Muscle of leg (tissue), 11 donors: ENCODE measurements around the gene USP25. TPM values are rescaled to one million over a fixed set of nuclear protein-coding genes. Genes with fewer than 3 reads are reported as not detected.
"Not testable (repeated sequence)": the region's sequence is repeated elsewhere in the genome, so short reads cannot be mapped to it uniquely, and the experiment has no call there.

Experiments used
- DNase-seq: peaks from one replicate; pipeline ENCODE4 v3.0.0; 2013
- H3K27ac ChIP-seq: one replicate; pipeline ENCODE4 v1.5.1; 2013; ENCODE audit warnings: mild to moderate bottlenecking, low read length, control low read depth
- H3K27me3 ChIP-seq: one replicate; pipeline ENCODE4 v1.6.1; 2013; ENCODE audit warnings: low read length; ENCODE audit not compliant: control insufficient read depth, insufficient read depth
- H3K36me3 ChIP-seq: one replicate; pipeline ENCODE4 v1.6.1; 2013; ENCODE audit warnings: low read length; ENCODE audit not compliant: control insufficient read depth, insufficient read depth
- H3K4me1 ChIP-seq: one replicate; pipeline ENCODE4 v1.6.1; 2013; ENCODE audit warnings: low read length; ENCODE audit not compliant: control insufficient read depth, insufficient read depth
- H3K4me3 ChIP-seq: one replicate; pipeline ENCODE4 v1.5.1; 2013; ENCODE audit warnings: low read length, control low read depth
- H3K9me3 ChIP-seq: replicated peaks from 2 replicates; pipeline ENCODE4 v1.6.1; 2013; ENCODE audit warnings: low read depth, low read length; ENCODE audit not compliant: control insufficient read depth
- WGBS: methylation state at CpG from one replicate; pipeline ENCODE4 v1.1.5; 2013; ENCODE audit warnings: missing lambda C conversion rate; ENCODE audit not compliant: insufficient coverage; 5-methylcytosine and 5-hydroxymethylcytosine counted together
- polyA plus RNA-seq, 8 donors: library from polyadenylated mRNA; unstranded; fragments of 120-200 nt; gene quantifications; one replicate each; pipeline versions ENCODE4 v1.2.1 to v1.2.3, GENCODE V29; 2013; ENCODE audit warnings: inconsistent platforms in 1 of 8, low replicate concordance in 1 of 8; ENCODE audit not compliant: insufficient read length in 8 of 8, insufficient read depth in 1 of 8
- total RNA-seq: library from RNA; stranded (reverse); fragments of 120-200 nt; gene quantifications from one replicate; pipeline ENCODE4 v1.2.4, GENCODE V29; 2013

The USP25 gene
- total and polyA plus RNA-seq, 9 donors: 25.6 to 47.3 (median 35.7) TPM

DNA sequence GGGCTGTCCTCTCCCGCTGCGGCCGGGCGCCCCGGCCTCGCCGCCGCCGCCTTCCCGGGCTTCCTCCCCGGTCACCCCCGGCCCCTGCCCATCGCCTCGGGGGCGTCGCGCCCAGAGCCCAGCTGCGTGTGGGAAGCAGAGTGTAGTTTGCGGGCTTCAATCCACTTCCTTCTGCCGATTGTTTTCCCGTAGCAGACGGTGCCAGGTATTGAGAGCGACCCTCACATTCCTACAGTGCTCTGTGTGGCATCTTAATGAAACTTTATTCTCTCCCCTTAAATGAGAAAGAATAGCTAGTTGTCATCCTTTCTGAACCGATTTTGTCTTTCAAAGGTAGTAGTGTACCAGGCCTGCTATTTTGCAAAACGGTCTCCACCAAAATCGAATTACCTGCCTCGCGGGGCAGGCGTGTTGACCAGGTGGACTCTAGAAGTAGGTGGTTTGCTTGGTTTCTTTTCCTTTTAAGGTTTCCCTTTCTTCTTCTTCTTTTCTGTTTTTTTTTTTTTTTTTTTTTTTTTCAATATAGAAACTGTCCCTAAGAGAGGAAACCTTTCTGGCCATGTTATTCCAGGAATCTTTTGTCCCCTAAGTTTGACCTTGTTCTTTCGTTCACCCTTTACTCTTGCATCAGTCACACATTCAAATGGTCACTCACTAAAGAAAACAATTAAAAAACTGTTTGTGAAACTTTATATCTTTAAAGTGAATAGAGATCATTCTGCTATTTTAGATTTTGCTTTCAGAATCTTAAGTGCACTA is 881 bp downstream of the USP25 start:
- H3K4me1 ChIP-seq: peaks cover 5% of the 10 kb centered on the region
- no peaks in the 10 kb centered on the region for H3K36me3 ChIP-seq

DNA sequence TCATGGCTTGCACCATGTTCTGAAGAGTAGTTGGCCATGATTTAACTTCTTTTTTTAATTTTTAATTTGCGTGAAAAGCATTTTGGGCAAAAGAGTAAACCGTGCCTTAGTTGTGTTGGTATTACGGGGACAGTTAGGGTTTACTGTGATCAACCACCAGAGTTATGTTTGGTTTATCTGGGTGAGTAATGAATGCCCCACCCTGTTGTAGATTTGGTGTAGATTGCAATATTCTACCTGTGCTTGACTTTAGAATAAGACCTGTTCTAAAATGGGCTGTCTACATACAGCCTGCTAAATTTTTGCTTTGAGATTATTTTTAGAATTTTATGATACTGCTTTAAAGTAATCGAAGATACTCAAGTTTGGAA is 1.4 kb downstream of the USP25 start:
- H3K36me3 ChIP-seq: no peaks in the 10 kb centered on the region
- no peaks in the 10 kb centered on the region for H3K9me3 ChIP-seq
- peak overlapping the region; percentile 82 for H3K4me3 ChIP-seq
- no peak for DNase-seq
- H3K27ac ChIP-seq: peak overlapping the region; percentile 77
- WGBS: 22% methylated on average over 4 of the region's 4 CpGs
- H3K4me1 ChIP-seq: peaks cover 5% of the 10 kb centered on the region
- H3K27me3 ChIP-seq: no peaks in the 10 kb centered on the region

More for the DNA sequence above, 881 bp downstream of the USP25 start:
- Histone ChIP-seq H3K4me3 (peak overlapping the region; percentile 82), H3K27ac (peak overlapping the region; percentile 77), H3K27me3 (no peaks in the 10 kb centered on the region), H3K9me3 (no peaks in the 10 kb centered on the region)
- DNase-seq: no peak
- WGBS: 0% methylated on average over 19 of the region's 30 CpGs

DNA sequence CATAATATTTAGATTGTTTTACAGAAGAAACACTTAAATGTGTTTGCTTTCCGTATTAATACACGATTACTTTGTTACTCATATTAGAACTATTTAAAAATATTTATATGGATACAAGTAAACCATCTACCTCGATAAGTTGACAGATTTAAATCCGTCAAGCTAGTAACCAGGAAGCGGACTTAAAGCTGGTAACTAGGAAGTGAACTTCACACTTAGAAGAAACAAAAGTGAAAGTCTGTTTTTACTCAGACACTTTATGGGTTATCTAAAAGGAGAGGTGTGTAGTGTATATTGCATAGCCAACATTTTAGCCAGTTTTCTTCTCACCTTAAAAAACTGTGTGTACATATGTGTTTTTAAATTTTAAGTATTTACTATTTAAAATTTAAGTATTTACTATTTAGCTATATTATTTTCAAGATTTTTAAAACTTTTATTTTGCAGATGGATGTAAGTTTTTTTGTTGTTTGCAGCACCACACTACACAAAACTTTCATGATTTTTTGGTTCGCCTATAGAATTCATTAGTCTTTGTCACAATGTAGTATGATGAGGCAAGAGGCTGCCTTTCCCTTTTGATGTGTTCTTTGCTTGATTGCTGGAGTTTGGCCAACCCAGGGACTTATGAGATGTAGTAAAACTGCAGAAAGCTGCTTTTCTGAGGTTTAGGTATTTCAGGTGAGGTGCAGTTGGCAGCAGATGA is 2.7 kb downstream of the USP25 start:
- WGBS: no CpG with 5 or more reads among the region's 6 CpGs
- peaks cover 5% of the 10 kb centered on the region for H3K4me1 ChIP-seq
- peak overlapping the region; percentile 82 for H3K4me3 ChIP-seq
- no peaks in the 10 kb centered on the region for H3K27me3 ChIP-seq
- H3K27ac ChIP-seq: peak overlapping the region; percentile 9
- DNase-seq: peak; percentile 63
- no peaks in the 10 kb centered on the region for H3K9me3 ChIP-seq
- no peaks in the 10 kb centered on the region for H3K36me3 ChIP-seq

DNA sequence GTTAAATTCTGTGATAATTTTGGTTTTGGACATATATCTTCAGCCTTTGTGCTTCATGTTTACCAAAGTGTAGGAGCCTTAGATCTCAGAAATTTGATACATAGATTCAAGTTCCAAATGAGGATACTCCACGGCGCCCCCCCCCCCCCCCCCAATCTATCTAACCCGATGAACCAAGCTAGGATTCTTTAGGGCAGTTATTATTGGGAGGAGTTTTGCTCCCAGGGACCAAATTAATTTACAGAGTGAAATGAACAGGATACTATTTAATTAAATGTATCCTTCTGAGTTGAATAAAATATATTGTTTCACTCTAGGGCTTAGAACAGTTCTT is 3.2 kb downstream of the USP25 start:
- Histone ChIP-seq H3K4me1 (peaks cover 5% of the 10 kb centered on the region), H3K4me3 (no peak overlapping the region), H3K27ac (peak overlapping the region; percentile 9), H3K36me3 (no peaks in the 10 kb centered on the region), H3K9me3 (no peaks in the 10 kb centered on the region), H3K27me3 (no peaks in the 10 kb centered on the region)
- no CpG with 5 or more reads among the region's 3 CpGs for WGBS
- DNase-seq: no peak

DNA sequence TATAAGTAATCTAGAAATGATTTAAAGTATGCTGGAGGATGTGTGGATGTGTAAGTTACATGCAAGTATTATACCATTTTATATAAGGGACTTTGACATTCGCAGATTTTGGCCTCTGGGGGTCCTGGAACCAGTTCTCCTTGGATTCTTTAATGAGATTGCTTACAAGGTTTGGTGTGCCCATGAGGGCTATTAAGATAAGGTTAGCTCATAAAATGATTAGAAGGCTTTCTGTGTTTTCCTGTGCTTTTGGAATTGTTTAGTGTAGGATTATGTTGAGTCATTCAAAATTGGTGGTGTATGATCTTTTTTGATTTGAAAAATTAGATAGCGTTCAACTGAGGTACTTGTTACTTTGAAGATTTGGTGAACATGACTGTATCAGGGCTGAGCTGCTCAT is 5.6 kb downstream of the USP25 start:
- DNase-seq: no peak
- no peaks in the 10 kb centered on the region for H3K36me3 ChIP-seq
- no peaks in the 10 kb centered on the region for H3K9me3 ChIP-seq
- no peaks in the 10 kb centered on the region for H3K27me3 ChIP-seq
- WGBS: no CpG with 5 or more reads among the region's 2 CpGs
- peaks cover 4% of the 10 kb centered on the region for H3K4me1 ChIP-seq
- H3K27ac ChIP-seq: no peak overlapping the region
- H3K4me3 ChIP-seq: no peak overlapping the region

DNA sequence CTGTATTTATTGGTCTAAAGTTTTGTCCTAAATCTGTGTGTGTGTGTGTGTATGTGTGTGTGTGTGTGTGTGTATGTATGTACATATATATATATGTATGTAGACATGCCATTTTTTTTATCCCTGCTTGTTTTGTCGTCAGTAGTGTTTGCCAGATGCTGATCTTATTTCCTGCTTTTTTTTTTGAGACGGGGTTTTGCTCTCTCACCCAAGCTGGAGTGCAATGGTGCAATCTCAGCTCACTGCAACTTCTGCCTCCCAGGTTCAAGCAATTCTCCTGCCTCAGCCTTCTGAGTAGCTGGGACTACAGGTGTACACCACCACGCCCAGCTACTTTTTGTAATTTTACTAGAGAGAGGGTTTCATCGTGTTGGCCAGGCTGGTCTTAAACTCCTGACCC is 6.1 kb downstream of the USP25 start:
- H3K4me1 ChIP-seq, H3K27ac ChIP-seq, H3K4me3 ChIP-seq, H3K27me3 ChIP-seq, H3K9me3 ChIP-seq, H3K36me3 ChIP-seq: not testable (repeated sequence)
- 29% methylated on average over 1 of the region's 4 CpGs for WGBS
- peak; percentile 30 for DNase-seq

DNA sequence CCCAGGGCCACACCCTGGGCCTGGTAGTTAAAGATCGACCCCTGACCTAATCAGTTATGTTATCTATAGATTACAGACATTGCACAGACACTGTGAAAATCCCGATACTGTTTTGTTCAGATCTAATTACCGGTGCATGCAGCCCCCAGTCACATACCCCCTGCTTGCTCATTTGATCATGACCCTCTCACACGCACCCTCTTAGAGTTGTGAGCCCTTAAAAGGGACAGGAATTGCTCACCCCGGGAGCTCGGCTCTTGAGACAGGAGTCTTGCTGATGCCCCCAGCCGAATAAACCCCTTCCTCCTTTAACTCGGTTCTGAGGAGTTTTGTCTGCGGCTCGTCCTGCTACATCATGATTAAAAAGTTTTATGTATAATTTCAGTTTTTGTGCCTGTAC is 9.0 kb downstream of the USP25 start:
- not testable (repeated sequence) for H3K27ac ChIP-seq, H3K9me3 ChIP-seq, H3K36me3 ChIP-seq, H3K4me1 ChIP-seq, DNase-seq, H3K4me3 ChIP-seq, H3K27me3 ChIP-seq
- no CpG with 5 or more reads among the region's 10 CpGs for WGBS

DNA sequence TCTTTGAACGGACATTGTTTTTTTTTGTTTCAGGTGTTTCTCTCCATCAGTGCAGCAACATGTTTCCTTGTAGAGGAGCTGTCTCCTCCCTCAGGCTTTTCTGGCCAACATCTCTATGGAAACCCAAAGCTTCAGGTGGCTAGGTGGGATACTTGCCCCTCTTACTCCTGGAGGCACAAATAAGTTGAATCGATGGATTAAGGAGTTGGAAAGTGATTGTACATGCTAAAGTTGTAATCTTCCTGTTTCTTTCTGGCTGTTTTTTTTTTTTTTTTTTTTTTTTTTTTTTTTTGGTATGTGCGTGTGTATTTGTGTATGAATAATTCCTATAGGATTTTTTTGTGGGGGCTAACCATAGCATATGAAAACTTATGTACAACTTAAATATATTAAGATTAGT is 10.6 kb downstream of the USP25 start:
- H3K27me3 ChIP-seq: no peaks in the 10 kb centered on the region
- DNase-seq: no peak
- WGBS: 40% methylated on average over 1 of the region's 3 CpGs
- no peak overlapping the region for H3K4me3 ChIP-seq
- no peaks in the 10 kb centered on the region for H3K9me3 ChIP-seq
- H3K4me1 ChIP-seq: peaks cover 2% of the 10 kb centered on the region
- peaks cover 4% of the 10 kb centered on the region for H3K36me3 ChIP-seq
- no peak overlapping the region for H3K27ac ChIP-seq

DNA sequence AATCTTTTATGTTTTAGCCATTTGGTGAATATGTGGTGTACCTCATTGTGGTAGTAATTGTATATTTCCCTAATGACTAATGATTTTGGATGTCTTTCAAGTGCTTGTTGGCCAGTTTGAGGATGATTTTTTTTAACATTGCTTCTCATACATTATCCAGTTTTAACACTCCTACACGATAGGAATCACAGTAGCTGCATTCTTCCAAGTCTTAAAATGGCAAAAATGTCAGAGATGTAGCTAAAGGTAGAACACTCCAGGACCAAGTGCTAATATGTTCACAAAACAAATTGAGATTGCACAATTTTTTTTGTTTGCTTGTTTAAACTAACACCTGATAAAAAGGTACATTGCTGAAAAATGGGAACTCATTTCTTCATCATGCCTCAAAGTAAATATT is 11.7 kb downstream of the USP25 start:
- Histone ChIP-seq H3K9me3 (no peaks in the 10 kb centered on the region), H3K27me3 (no peaks in the 10 kb centered on the region), H3K4me3 (no peak overlapping the region), H3K4me1 (peaks cover 2% of the 10 kb centered on the region), H3K36me3 (peaks cover 4% of the 10 kb centered on the region), H3K27ac (no peak overlapping the region)
- WGBS: no CpG with 5 or more reads among the region's 1 CpG
- DNase-seq: no peak

DNA sequence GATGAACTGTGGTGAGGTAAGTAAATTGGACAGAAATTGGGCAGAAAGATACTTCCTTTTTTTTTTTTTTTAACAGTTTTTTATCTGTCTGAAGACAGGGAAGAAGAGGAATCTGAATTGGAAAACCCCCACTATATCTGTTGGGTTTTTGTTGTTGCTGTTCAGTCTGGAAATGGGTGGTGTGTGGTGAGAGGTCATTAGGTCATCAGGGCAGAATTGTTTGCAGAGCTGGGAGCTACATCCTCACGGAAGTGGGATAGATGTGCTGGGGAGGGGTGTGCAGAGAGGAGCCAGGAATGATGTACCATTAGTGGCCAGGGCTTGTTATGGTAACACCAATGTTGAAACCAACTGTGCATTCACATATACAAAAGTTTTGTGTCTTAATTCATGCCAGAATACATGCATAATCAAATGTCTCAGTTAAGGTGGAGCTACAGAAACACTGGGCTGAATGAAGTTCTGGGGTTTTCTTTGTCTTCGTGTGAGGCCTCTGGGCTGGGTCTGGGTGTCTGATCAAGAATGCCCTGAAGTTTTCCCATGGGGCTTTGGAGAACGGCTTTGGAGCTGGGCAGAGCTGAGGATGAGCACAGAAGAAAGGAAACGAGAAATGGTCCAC is 12.4 kb downstream of the USP25 start:
- 80% methylated on average over 3 of the region's 4 CpGs for WGBS
- Histone ChIP-seq H3K27ac (no peak overlapping the region), H3K4me3 (no peak overlapping the region), H3K36me3 (peaks cover 4% of the 10 kb centered on the region), H3K27me3 (no peaks in the 10 kb centered on the region), H3K4me1 (peaks cover 2% of the 10 kb centered on the region), H3K9me3 (no peaks in the 10 kb centered on the region)
- no peak for DNase-seq
